ENCODE measurements around the gene PAQR4.
A peak's percentile ranks its signal among the peaks of the same experiment; 100 is the strongest.

The PAQR4 gene

GRCh38 chr16:2959206-2959605 is 9.9 kb upstream of the PAQR4 start:
- H4K5ac ChIP-seq (ENCODE audit: low read length), result no peak overlapping the region
- H3K9ac ChIP-seq (ENCODE audit: low read length), result no peak overlapping the region
- no peak overlapping the region for H2BK120ac ChIP-seq (ENCODE audit: low read depth, low read length)
- no peak overlapping the region for H2BK15ac ChIP-seq (replicated peaks; ENCODE audit: low read depth)
- peak overlapping the region; percentile 7 for H3K56ac ChIP-seq (ENCODE audit: low read length)
- H2AK5ac ChIP-seq (ENCODE audit: low read length), result no peak overlapping the region
- no peaks in the 10 kb centered on the region for H3K36me3 ChIP-seq (ENCODE audit: control insufficient read depth, insufficient read depth, low read length)
- no peaks in the 10 kb centered on the region for H3K79me1 ChIP-seq (ENCODE audit: low read length)
- H3K23ac ChIP-seq (ENCODE audit: low read length), result no peak overlapping the region
- WGBS (ENCODE audit: extremely low coverage, insufficient coverage, low lambda C conversion rate), result no CpG with 5 or more reads among the region's 10 CpGs
- DNase-seq, result no peak
- H3K18ac ChIP-seq (ENCODE audit: low read length), result no peak overlapping the region
- H3K4ac ChIP-seq (ENCODE audit: low read depth, low read length), result no peak overlapping the region
- no peak overlapping the region for H4K8ac ChIP-seq (ENCODE audit: low read depth, low read length)
- H3K27ac ChIP-seq (ENCODE audit: low read depth, low read length), result no peak overlapping the region
- no peak overlapping the region for H2BK5ac ChIP-seq (ENCODE audit: low read length)
- H3K4me2 ChIP-seq (ENCODE audit: low read length), result no peak overlapping the region
- H3K27me3 ChIP-seq (ENCODE audit: insufficient read depth, low read length, poor library complexity), result no peaks in the 10 kb centered on the region
- no peak overlapping the region for H3K4me3 ChIP-seq (ENCODE audit: low read length)
- H3K79me2 ChIP-seq (ENCODE audit: control insufficient read depth, insufficient read depth, low read length), result no peaks in the 10 kb centered on the region
- peaks cover 5% of the 10 kb centered on the region for H3K4me1 ChIP-seq (ENCODE audit: control insufficient read depth, low read depth, low read length)

GRCh38 chr16:2960183-2961010 is 8.8 kb upstream of the PAQR4 start:
- Histone ChIP-seq H3K79me2 (ENCODE audit: control insufficient read depth, insufficient read depth, low read length) (no peaks in the 10 kb centered on the region), H3K23ac (ENCODE audit: low read length) (no peak overlapping the region), H2AK5ac (ENCODE audit: low read length) (no peak overlapping the region), H3K4me1 (ENCODE audit: control insufficient read depth, low read depth, low read length) (peaks cover 5% of the 10 kb centered on the region), H3K27me3 (ENCODE audit: insufficient read depth, low read length, poor library complexity) (no peaks in the 10 kb centered on the region), H4K8ac (ENCODE audit: low read depth, low read length) (no peak overlapping the region), H3K36me3 (ENCODE audit: control insufficient read depth, insufficient read depth, low read length) (no peaks in the 10 kb centered on the region), H3K9ac (ENCODE audit: low read length) (no peak overlapping the region), H2BK5ac (ENCODE audit: low read length) (no peak overlapping the region), H2BK120ac (ENCODE audit: low read depth, low read length) (no peak overlapping the region), H3K18ac (ENCODE audit: low read length) (no peak overlapping the region), H3K79me1 (ENCODE audit: low read length) (no peaks in the 10 kb centered on the region), H3K56ac (ENCODE audit: low read length) (no peak overlapping the region), H3K4ac (ENCODE audit: low read depth, low read length) (no peak overlapping the region), H4K5ac (ENCODE audit: low read length) (no peak overlapping the region), H3K4me3 (ENCODE audit: low read length) (no peak overlapping the region), H3K27ac (ENCODE audit: low read depth, low read length) (no peak overlapping the region), H2BK15ac (replicated peaks; ENCODE audit: low read depth) (no peak overlapping the region), H3K4me2 (ENCODE audit: low read length) (no peak overlapping the region)
- DNase-seq, result no peak
- WGBS (ENCODE audit: extremely low coverage, insufficient coverage, low lambda C conversion rate), result no CpG with 5 or more reads among the region's 17 CpGs

- no peaks in the 10 kb centered on the region for H3K36me3 ChIP-seq (ENCODE audit: control insufficient read depth, insufficient read depth, low read length)
- no peak overlapping the region for H2AK5ac ChIP-seq (ENCODE audit: low read length)
- H3K4me3 ChIP-seq (ENCODE audit: low read length), result no peak overlapping the region
- H3K4ac ChIP-seq (ENCODE audit: low read depth, low read length), result no peak overlapping the region
- no peak overlapping the region for H2BK120ac ChIP-seq (ENCODE audit: low read depth, low read length)
- H3K18ac ChIP-seq (ENCODE audit: low read length), result no peak overlapping the region
- H2BK5ac ChIP-seq (ENCODE audit: low read length), result no peak overlapping the region
- H3K27ac ChIP-seq (ENCODE audit: low read depth, low read length), result no peak overlapping the region
- H3K79me2 ChIP-seq (ENCODE audit: control insufficient read depth, insufficient read depth, low read length), result no peaks in the 10 kb centered on the region
- no CpG with 5 or more reads among the region's 28 CpGs for WGBS (ENCODE audit: extremely low coverage, insufficient coverage, low lambda C conversion rate)
- no peak for DNase-seq
- H2BK15ac ChIP-seq (replicated peaks; ENCODE audit: low read depth), result no peak overlapping the region
- peak overlapping the region; percentile 54 for H3K9ac ChIP-seq (ENCODE audit: low read length)
- H3K4me1 ChIP-seq (ENCODE audit: control insufficient read depth, low read depth, low read length), result no peaks in the 10 kb centered on the region
- no peaks in the 10 kb centered on the region for H3K79me1 ChIP-seq (ENCODE audit: low read length)
- H4K5ac ChIP-seq (ENCODE audit: low read length), result no peak overlapping the region
- H3K27me3 ChIP-seq (ENCODE audit: insufficient read depth, low read length, poor library complexity), result no peaks in the 10 kb centered on the region
- H3K23ac ChIP-seq (ENCODE audit: low read length), result no peak overlapping the region
- peak overlapping the region; percentile 82 for H3K56ac ChIP-seq (ENCODE audit: low read length)
- no peak overlapping the region for H4K8ac ChIP-seq (ENCODE audit: low read depth, low read length)
- H3K4me2 ChIP-seq (ENCODE audit: low read length), result peak overlapping the region; percentile 15
Observed at GRCh38 chr16:2962334-2963073, 6.6 kb upstream of the PAQR4 start.

GRCh38 chr16:2963074-2963722 is 6.0 kb upstream of the PAQR4 start:
- DNase-seq, result no peak
- H3K36me3 ChIP-seq (ENCODE audit: control insufficient read depth, insufficient read depth, low read length), result no peaks in the 10 kb centered on the region
- H3K27ac ChIP-seq (ENCODE audit: low read depth, low read length), result no peak overlapping the region
- H3K4me1 ChIP-seq (ENCODE audit: control insufficient read depth, low read depth, low read length), result no peaks in the 10 kb centered on the region
- H3K4ac ChIP-seq (ENCODE audit: low read depth, low read length), result peak overlapping the region; percentile 27
- no peak overlapping the region for H3K23ac ChIP-seq (ENCODE audit: low read length)
- H3K56ac ChIP-seq (ENCODE audit: low read length), result peak overlapping the region; percentile 82
- no peak overlapping the region for H2AK5ac ChIP-seq (ENCODE audit: low read length)
- H3K79me1 ChIP-seq (ENCODE audit: low read length), result no peaks in the 10 kb centered on the region
- H3K18ac ChIP-seq (ENCODE audit: low read length), result peak overlapping the region; percentile 6
- peak overlapping the region; percentile 93 for H3K4me2 ChIP-seq (ENCODE audit: low read length)
- no peak overlapping the region for H2BK120ac ChIP-seq (ENCODE audit: low read depth, low read length)
- H3K4me3 ChIP-seq (ENCODE audit: low read length), result peak overlapping the region; percentile 4
- no peaks in the 10 kb centered on the region for H3K27me3 ChIP-seq (ENCODE audit: insufficient read depth, low read length, poor library complexity)
- H4K8ac ChIP-seq (ENCODE audit: low read depth, low read length), result no peak overlapping the region
- H2BK5ac ChIP-seq (ENCODE audit: low read length), result no peak overlapping the region
- H3K79me2 ChIP-seq (ENCODE audit: control insufficient read depth, insufficient read depth, low read length), result no peaks in the 10 kb centered on the region
- no peak overlapping the region for H2BK15ac ChIP-seq (replicated peaks; ENCODE audit: low read depth)
- no CpG with 5 or more reads among the region's 40 CpGs for WGBS (ENCODE audit: extremely low coverage, insufficient coverage, low lambda C conversion rate)
- H4K5ac ChIP-seq (ENCODE audit: low read length), result no peak overlapping the region
- peak overlapping the region; percentile 58 for H3K9ac ChIP-seq (ENCODE audit: low read length)

GRCh38 chr16:2963723-2964474 is 5.2 kb upstream of the PAQR4 start, which contains the start of gene KREMEN2:
Gene KREMEN2 (plus strand): TSS chr16:2964275. CDS start chr16:2964521, 246 bp downstream.
- peak within 1 kb of the TSS; percentile 82 for H3K56ac ChIP-seq (ENCODE audit: low read length)

More at GRCh38 chr16:2963723-2964474, 5.2 kb upstream of the PAQR4 start, which contains the start of gene KREMEN2:
- Histone ChIP-seq H2BK15ac (replicated peaks; ENCODE audit: low read depth) (no peak within 1 kb of the TSS), H3K79me2 (ENCODE audit: control insufficient read depth, insufficient read depth, low read length) (no peaks in the 10 kb centered on the region), H3K79me1 (ENCODE audit: low read length) (no peaks in the 10 kb centered on the region), H3K4me3 (ENCODE audit: low read length) (peak within 1 kb of the TSS; percentile 35), H3K27ac (ENCODE audit: low read depth, low read length) (peak within 1 kb of the TSS; percentile 26), H3K27me3 (ENCODE audit: insufficient read depth, low read length, poor library complexity) (no peaks in the 10 kb centered on the region), H3K9ac (ENCODE audit: low read length) (peak within 1 kb of the TSS; percentile 75), H2AK5ac (ENCODE audit: low read length) (no peak within 1 kb of the TSS), H3K4me2 (ENCODE audit: low read length) (peak within 1 kb of the TSS; percentile 93), H3K18ac (ENCODE audit: low read length) (peak within 1 kb of the TSS; percentile 6), H3K4ac (ENCODE audit: low read depth, low read length) (peak within 1 kb of the TSS; percentile 27), H3K23ac (ENCODE audit: low read length) (no peak within 1 kb of the TSS), H4K5ac (ENCODE audit: low read length) (no peak within 1 kb of the TSS), H4K8ac (ENCODE audit: low read depth, low read length) (no peak within 1 kb of the TSS), H3K36me3 (ENCODE audit: control insufficient read depth, insufficient read depth, low read length) (no peaks in the 10 kb centered on the region), H2BK120ac (ENCODE audit: low read depth, low read length) (no peak within 1 kb of the TSS), H3K4me1 (ENCODE audit: control insufficient read depth, low read depth, low read length) (no peaks in the 10 kb centered on the region), H2BK5ac (ENCODE audit: low read length) (no peak within 1 kb of the TSS)
- WGBS (ENCODE audit: extremely low coverage, insufficient coverage, low lambda C conversion rate), result no CpG with 5 or more reads among the region's 60 CpGs
- peak; percentile 90 for DNase-seq

Data from mesendoderm (in vitro differentiated cells).